Measurements from ENCODE around the gene BAG5.
A peak's percentile ranks its signal among the peaks of the same experiment; 100 is the strongest.
"Not testable (repeated sequence)": the region's sequence is repeated elsewhere in the genome, so short reads cannot be mapped to it uniquely, and the experiment has no call there.

The BAG5 gene, protein sequence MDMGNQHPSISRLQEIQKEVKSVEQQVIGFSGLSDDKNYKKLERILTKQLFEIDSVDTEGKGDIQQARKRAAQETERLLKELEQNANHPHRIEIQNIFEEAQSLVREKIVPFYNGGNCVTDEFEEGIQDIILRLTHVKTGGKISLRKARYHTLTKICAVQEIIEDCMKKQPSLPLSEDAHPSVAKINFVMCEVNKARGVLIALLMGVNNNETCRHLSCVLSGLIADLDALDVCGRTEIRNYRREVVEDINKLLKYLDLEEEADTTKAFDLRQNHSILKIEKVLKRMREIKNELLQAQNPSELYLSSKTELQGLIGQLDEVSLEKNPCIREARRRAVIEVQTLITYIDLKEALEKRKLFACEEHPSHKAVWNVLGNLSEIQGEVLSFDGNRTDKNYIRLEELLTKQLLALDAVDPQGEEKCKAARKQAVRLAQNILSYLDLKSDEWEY

GRCh38 chr14:103562429-103563225, at the start of gene BAG5, which contains the start of gene COA8:
BAG5 (minus strand) TSS chr14:103562657; CDS start chr14:103561164, 1,493 bp downstream.
COA8 (plus strand) TSS chr14:103562960; CDS start chr14:103563002, 42 bp downstream.
- H3K36me3 Mint-ChIP-seq (ENCODE audit: low read depth) = peaks cover 32% of the 10 kb centered on the region
- peaks cover 69% of the 10 kb centered on the region for H3K4me1 Mint-ChIP-seq (ENCODE audit: low read depth)
- no peaks in the 10 kb centered on the region for H3K27me3 Mint-ChIP-seq
- no peaks in the 10 kb centered on the region for H3K9me3 Mint-ChIP-seq
- H3K4me3 Mint-ChIP-seq = peak within 1 kb of the TSS; percentile 98
- peak within 1 kb of the TSS; percentile 90 for H3K27ac Mint-ChIP-seq

- H3K9me3 Mint-ChIP-seq = peaks cover 7% of the 10 kb centered on the region
- no peak overlapping the region for H3K4me3 Mint-ChIP-seq
- H3K27ac Mint-ChIP-seq = no peak overlapping the region
- H3K36me3 Mint-ChIP-seq (ENCODE audit: low read depth) = peaks cover 6% of the 10 kb centered on the region
- H3K27me3 Mint-ChIP-seq = peaks cover 13% of the 10 kb centered on the region
- H3K4me1 Mint-ChIP-seq (ENCODE audit: low read depth) = peaks cover 17% of the 10 kb centered on the region
These were observed 48.8 kb upstream of the BAG5 start for GRCh38 chr14:103611215-103611614.

DNA sequence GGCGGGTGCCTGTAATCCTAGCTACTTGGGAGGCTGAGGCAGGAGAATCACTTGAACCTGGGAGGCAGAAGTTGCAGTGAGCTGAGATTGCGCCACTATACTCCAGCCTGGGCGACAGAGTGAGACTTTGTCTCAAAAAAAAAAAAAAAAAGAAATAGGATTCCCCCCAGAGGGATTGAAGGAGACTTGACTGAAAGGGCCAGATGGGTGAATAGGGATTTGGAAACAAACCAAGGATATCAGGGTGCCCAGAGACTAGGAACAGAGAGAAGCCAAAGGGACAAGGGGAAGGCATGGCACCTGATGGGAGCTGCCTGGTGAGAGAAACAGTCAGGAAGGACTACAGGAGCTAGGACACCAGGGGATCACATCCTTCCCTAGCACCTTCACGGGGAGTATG, 46.6 kb upstream of the BAG5 start:
- peaks cover 17% of the 10 kb centered on the region for H3K4me1 Mint-ChIP-seq (ENCODE audit: low read depth)
- not testable (repeated sequence) for H3K36me3 Mint-ChIP-seq (ENCODE audit: low read depth); H3K9me3 Mint-ChIP-seq; H3K4me3 Mint-ChIP-seq; H3K27ac Mint-ChIP-seq
- H3K27me3 Mint-ChIP-seq = peaks cover 13% of the 10 kb centered on the region

DNA sequence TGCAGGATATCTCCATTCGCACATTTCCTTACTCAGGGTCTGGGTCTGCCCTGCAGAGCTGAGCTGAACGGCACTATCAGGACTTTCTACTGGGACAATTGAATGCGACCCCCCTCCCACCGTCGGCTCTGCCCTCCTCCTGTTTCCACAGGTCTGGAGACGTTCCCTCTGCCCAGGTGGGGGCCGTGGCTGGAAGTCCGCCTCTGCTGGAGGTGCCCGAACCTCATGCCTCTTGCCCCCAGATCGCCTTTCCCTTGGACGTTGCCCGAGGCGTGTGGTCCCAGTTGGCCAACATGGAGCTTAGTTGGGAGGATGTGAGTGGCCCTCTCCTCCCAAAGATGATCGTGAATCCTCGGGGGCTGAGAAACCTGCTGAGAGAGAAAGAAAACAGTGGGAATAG, 45.4 kb upstream of the BAG5 start:
- Mint-ChIP-seq H3K27ac (no peak overlapping the region), H3K4me1 (ENCODE audit: low read depth) (peaks cover 17% of the 10 kb centered on the region), H3K9me3 (peaks cover 7% of the 10 kb centered on the region), H3K27me3 (peaks cover 13% of the 10 kb centered on the region), H3K4me3 (peak overlapping the region; percentile 70), H3K36me3 (ENCODE audit: low read depth) (peaks cover 6% of the 10 kb centered on the region)

- peaks cover 13% of the 10 kb centered on the region for H3K27me3 Mint-ChIP-seq
- peaks cover 17% of the 10 kb centered on the region for H3K4me1 Mint-ChIP-seq (ENCODE audit: low read depth)
- peaks cover 6% of the 10 kb centered on the region for H3K36me3 Mint-ChIP-seq (ENCODE audit: low read depth)
- peak overlapping the region; percentile 70 for H3K27ac Mint-ChIP-seq
- H3K4me3 Mint-ChIP-seq = peak overlapping the region; percentile 70
- peaks cover 7% of the 10 kb centered on the region for H3K9me3 Mint-ChIP-seq
These were observed 44.7 kb upstream of the BAG5 start for GRCh38 chr14:103606963-103607668.

- Mint-ChIP-seq H3K27me3 (peaks cover 13% of the 10 kb centered on the region), H3K4me1 (ENCODE audit: low read depth) (peaks cover 17% of the 10 kb centered on the region), H3K9me3 (no peaks in the 10 kb centered on the region), H3K4me3 (no peak overlapping the region), H3K36me3 (ENCODE audit: low read depth) (no peaks in the 10 kb centered on the region), H3K27ac (no peak overlapping the region)
These were observed 42.2 kb upstream of the BAG5 start for GRCh38 chr14:103604620-103605019.

DNA sequence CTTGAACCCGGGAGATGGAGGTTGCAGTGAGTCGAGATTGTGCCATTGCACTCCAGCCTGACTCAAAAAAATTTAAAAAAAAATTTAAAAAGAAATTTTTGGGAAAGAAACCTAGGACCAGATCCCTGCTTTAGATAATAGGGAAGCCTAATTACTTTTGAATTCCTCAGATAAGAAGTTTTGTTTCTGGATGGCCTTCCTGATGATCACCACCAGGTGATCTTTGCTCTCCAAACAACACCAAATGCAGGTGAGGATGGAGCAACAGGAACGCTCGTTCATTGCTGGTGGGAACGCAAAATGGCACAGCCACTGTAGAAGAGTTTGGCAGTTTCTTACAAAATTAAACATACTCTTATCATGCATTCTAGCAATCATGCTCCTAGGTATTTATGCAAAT, 38.0 kb upstream of the BAG5 start:
- Mint-ChIP-seq H3K9me3 (no peaks in the 10 kb centered on the region), H3K4me1 (ENCODE audit: low read depth) (peaks cover 3% of the 10 kb centered on the region), H3K4me3 (no peak overlapping the region), H3K27ac (no peak overlapping the region), H3K36me3 (ENCODE audit: low read depth) (no peaks in the 10 kb centered on the region), H3K27me3 (no peaks in the 10 kb centered on the region)

GRCh38 chr14:103597623-103598377, 35.3 kb upstream of the BAG5 start:
- Mint-ChIP-seq H3K36me3 (ENCODE audit: low read depth) (no peaks in the 10 kb centered on the region), H3K4me1 (ENCODE audit: low read depth) (peaks cover 7% of the 10 kb centered on the region), H3K9me3 (no peaks in the 10 kb centered on the region), H3K4me3 (no peak overlapping the region), H3K27me3 (no peaks in the 10 kb centered on the region), H3K27ac (no peak overlapping the region)

DNA sequence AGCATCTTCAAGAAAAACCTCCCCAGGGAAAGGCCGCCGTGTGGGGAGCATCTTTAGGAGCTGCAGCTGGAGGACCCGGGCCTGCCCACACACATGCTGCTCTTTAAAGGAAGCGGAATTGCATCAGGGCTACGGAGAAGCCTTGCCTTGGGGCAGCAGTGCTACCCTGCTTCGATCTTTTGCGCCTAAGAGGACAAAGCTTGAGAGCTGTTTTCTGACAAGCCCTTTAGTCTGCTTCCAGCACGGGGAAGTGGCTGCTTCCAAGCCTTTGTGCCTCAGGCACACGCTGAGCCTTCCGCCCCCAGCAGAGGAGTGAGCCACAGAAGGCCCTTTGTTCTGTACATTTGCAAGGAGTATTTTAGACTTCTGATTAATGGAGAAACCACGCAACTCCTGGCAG, 31.8 kb upstream of the BAG5 start:
- Mint-ChIP-seq H3K9me3 (no peaks in the 10 kb centered on the region), H3K36me3 (ENCODE audit: low read depth) (peaks cover 4% of the 10 kb centered on the region), H3K4me1 (ENCODE audit: low read depth) (peaks cover 7% of the 10 kb centered on the region), H3K27ac (no peak overlapping the region), H3K4me3 (no peak overlapping the region), H3K27me3 (no peaks in the 10 kb centered on the region)

- H3K4me1 Mint-ChIP-seq (ENCODE audit: low read depth) = peaks cover 7% of the 10 kb centered on the region
- no peak overlapping the region for H3K4me3 Mint-ChIP-seq
- peaks cover 4% of the 10 kb centered on the region for H3K36me3 Mint-ChIP-seq (ENCODE audit: low read depth)
- H3K9me3 Mint-ChIP-seq = no peaks in the 10 kb centered on the region
- H3K27ac Mint-ChIP-seq = no peak overlapping the region
- no peaks in the 10 kb centered on the region for H3K27me3 Mint-ChIP-seq
These were observed 31.1 kb upstream of the BAG5 start for GRCh38 chr14:103593577-103593976.

DNA sequence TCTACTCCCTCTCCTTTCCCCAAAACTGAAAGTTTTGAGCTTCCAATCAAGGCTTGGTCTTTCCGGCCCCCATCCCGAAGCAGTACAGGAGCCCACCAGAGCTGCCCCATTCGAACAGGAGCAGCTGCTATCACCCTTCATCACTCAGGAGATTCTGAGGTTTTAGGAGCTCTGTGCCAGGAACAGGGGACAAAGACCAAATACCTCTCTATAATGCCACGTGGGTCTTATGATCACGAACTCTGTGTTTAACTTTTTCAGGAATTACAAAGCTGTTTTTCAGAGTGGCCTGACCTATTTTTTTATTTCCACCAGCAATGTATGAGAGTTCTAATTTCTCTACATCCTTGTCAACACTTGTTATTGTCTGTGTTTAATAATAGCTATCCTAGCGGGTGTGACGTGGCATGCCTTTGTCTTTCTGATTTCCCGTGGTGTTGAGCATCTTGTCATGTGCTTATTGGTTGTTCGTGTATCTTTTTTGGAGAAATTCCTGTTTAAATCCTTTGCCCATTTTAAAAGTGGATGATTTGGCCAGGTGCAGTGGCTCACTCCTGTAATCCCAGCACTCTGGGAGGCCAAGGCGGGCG, 22.0 kb upstream of the BAG5 start:
- Mint-ChIP-seq H3K27ac (no peak overlapping the region), H3K4me1 (ENCODE audit: low read depth) (no peaks in the 10 kb centered on the region), H3K9me3 (no peaks in the 10 kb centered on the region), H3K27me3 (no peaks in the 10 kb centered on the region), H3K4me3 (no peak overlapping the region), H3K36me3 (ENCODE audit: low read depth) (peaks cover 21% of the 10 kb centered on the region)

GRCh38 chr14:103581954-103582703, 19.7 kb upstream of the BAG5 start:
- no peak overlapping the region for H3K27ac Mint-ChIP-seq

DNA sequence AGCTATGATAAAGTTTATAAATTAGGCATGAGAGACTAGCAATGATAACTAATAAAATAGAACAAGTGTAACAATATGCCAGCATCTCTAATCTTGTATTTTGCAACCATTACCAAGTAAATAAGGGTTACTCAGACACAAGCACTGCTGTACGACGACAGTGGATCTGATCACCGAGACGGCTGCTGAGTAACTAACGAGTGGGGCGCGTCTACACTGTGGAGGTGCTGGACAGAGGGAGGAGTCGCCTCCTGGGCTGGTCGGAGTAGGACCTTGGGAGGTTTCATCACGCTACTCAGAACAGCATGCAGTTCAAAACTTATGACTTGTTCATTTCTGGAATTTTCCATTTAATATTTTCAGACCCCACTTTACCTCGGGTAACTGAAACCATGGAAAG, 18.7 kb upstream of the BAG5 start:
- Mint-ChIP-seq H3K27me3 (no peaks in the 10 kb centered on the region), H3K36me3 (ENCODE audit: low read depth) (peaks cover 38% of the 10 kb centered on the region), H3K9me3 (no peaks in the 10 kb centered on the region), H3K27ac (no peak overlapping the region), H3K4me3 (no peak overlapping the region), H3K4me1 (ENCODE audit: low read depth) (no peaks in the 10 kb centered on the region)

More at GRCh38 chr14:103581954-103582703, 19.7 kb upstream of the BAG5 start:
- Mint-ChIP-seq H3K36me3 (ENCODE audit: low read depth) (peaks cover 32% of the 10 kb centered on the region), H3K4me1 (ENCODE audit: low read depth) (no peaks in the 10 kb centered on the region), H3K27me3 (no peaks in the 10 kb centered on the region), H3K4me3 (no peak overlapping the region), H3K9me3 (no peaks in the 10 kb centered on the region)
